GM23338 (cell line): ENCODE results near the gene PTPRE. TPM values are rescaled to one million over a fixed set of nuclear protein-coding genes. Genes with fewer than 3 reads are reported as not detected.

ENCODE experiments used
- ATAC-seq: fragments of 200-7000 bp; cut with Tn5 transposase; 3 replicates; pipeline ENCODE4 v1.9.1; 2020
- DNase-seq: peaks from one replicate; pipeline ENCODE4 v3.0.0-alpha.2; 2015; ENCODE audit warnings: low spot score
- H2AFZ ChIP-seq: fragments of 200-600 bp; sonication (generic); 2 replicates; pipeline ENCODE4 v1.8.0; 2016; ENCODE audit warnings: antibody characterized with exemption, mild to moderate bottlenecking, moderate library complexity
- H3F3A ChIP-seq: fragments of 200-600 bp; sonication (generic); replicated peaks from 2 replicates; pipeline ENCODE4 v1.8.0; 2017; ENCODE audit warnings: antibody characterized with exemption, mixed run types, low read depth
- H3K27ac ChIP-seq: fragments of 200-600 bp; sonication (generic); 2 replicates; pipeline ENCODE4 v1.6.1; 2016; ENCODE audit warnings: low read depth
- H3K27me3 ChIP-seq: fragments of 200-600 bp; sonication (generic); 2 replicates; pipeline ENCODE4 v1.8.0; 2016; ENCODE audit warnings: mild to moderate bottlenecking, mixed run types, moderate library complexity; ENCODE audit not compliant: insufficient read depth
- H3K36me3 ChIP-seq: fragments of 200-600 bp; sonication (generic); 2 replicates; pipeline ENCODE4 v1.8.0; 2016; ENCODE audit warnings: mild to moderate bottlenecking; ENCODE audit not compliant: insufficient read depth
- H3K4me1 ChIP-seq: fragments of 200-600 bp; sonication (generic); 2 replicates; pipeline ENCODE4 v1.8.0; 2016; ENCODE audit warnings: mild to moderate bottlenecking, moderate library complexity; ENCODE audit not compliant: insufficient read depth
- H3K4me2 ChIP-seq: fragments of 200-600 bp; sonication (generic); 2 replicates; pipeline ENCODE4 v1.7.1; 2017; ENCODE audit warnings: mixed run types
- H3K4me3 ChIP-seq: fragments of 200-600 bp; sonication (generic); 2 replicates; pipeline ENCODE4 v1.6.1; 2016; ENCODE audit warnings: mixed run types
- H3K79me2 ChIP-seq: fragments of 200-600 bp; sonication (generic); replicated peaks from 2 replicates; pipeline ENCODE4 v1.8.0; 2017; ENCODE audit warnings: mild to moderate bottlenecking; ENCODE audit not compliant: insufficient read depth
- H3K9me2 ChIP-seq: fragments of 200-600 bp; sonication (generic); 2 replicates; pipeline ENCODE4 v1.8.0; 2017; ENCODE audit not compliant: insufficient read depth
- H4K20me1 ChIP-seq: fragments of 200-600 bp; sonication (generic); replicated peaks from 2 replicates; pipeline ENCODE4 v1.8.0; 2017; ENCODE audit warnings: mild to moderate bottlenecking; ENCODE audit not compliant: insufficient read depth
- H3K27ac Mint-ChIP-seq: 2 replicates; pipeline ENCODE4 v1.8.0; 2020; ENCODE audit warnings: inconsistent platforms, mild to moderate bottlenecking, moderate library complexity, mixed read lengths
- H3K27me3 Mint-ChIP-seq: 3 replicates; pipeline ENCODE4 v1.8.0; 2022; ENCODE audit warnings: low read depth, mild to moderate bottlenecking, moderate library complexity, mixed read lengths, inconsistent platforms; ENCODE audit not compliant: insufficient read depth, poor library complexity
- H3K36me3 Mint-ChIP-seq: 3 replicates; pipeline ENCODE4 v1.8.0; 2021; ENCODE audit warnings: low read depth, mild to moderate bottlenecking, inconsistent platforms, moderate library complexity, mixed read lengths
- H3K4me1 Mint-ChIP-seq: 3 replicates; pipeline ENCODE4 v1.8.0; 2020; ENCODE audit warnings: mild to moderate bottlenecking, inconsistent platforms, mixed read lengths
- H3K4me3 Mint-ChIP-seq: 3 replicates; pipeline ENCODE4 v1.8.0; 2021; ENCODE audit warnings: moderate library complexity, mild to moderate bottlenecking, inconsistent platforms, mixed read lengths
- H3K9me3 Mint-ChIP-seq: 3 replicates; pipeline ENCODE4 v1.8.0; 2020; ENCODE audit warnings: moderate library complexity, mild to moderate bottlenecking, inconsistent platforms, mixed read lengths
- CREB1 ChIP-seq: fragments of 250-450 bp; sonication (Bioruptor Pico); IDR thresholded peaks from 2 replicates; pipeline ENCODE4 v1.5.0; 2020; ENCODE audit warnings: low read depth, mild to moderate bottlenecking, moderate library complexity
- ETS1 ChIP-seq: IDR thresholded peaks from 2 replicates; pipeline ENCODE4 v1.6.1; 2016; ENCODE audit warnings: antibody characterized with exemption
- EZH2 ChIP-seq: fragments of 200-600 bp; sonication (generic); IDR thresholded peaks from one replicate; pipeline ENCODE4 v1.8.0; 2017; ENCODE audit warnings: antibody characterized with exemption, mild to moderate bottlenecking, low read depth; ENCODE audit not compliant: unreplicated experiment
- EZH2phosphoT487 ChIP-seq: fragments of 200-600 bp; sonication (generic); IDR thresholded peaks from one replicate; pipeline ENCODE4 v1.8.1; 2018; ENCODE audit warnings: antibody characterized with exemption; ENCODE audit not compliant: unreplicated experiment
- JUNB ChIP-seq: IDR thresholded peaks from one replicate; pipeline ENCODE4 v1.6.1; 2016; ENCODE audit warnings: antibody characterized with exemption; ENCODE audit not compliant: unreplicated experiment
- NANOG ChIP-seq: IDR thresholded peaks from 2 replicates; pipeline ENCODE4 v1.6.1; 2016; ENCODE audit warnings: antibody characterized with exemption, borderline replicate concordance
- POLR2AphosphoS5 ChIP-seq: IDR thresholded peaks from 2 replicates; pipeline ENCODE4 v1.6.1; 2016; ENCODE audit warnings: antibody characterized with exemption, low read depth
- REST ChIP-seq: IDR thresholded peaks from one replicate; pipeline ENCODE4 v1.6.1; 2018; ENCODE audit warnings: antibody characterized with exemption; ENCODE audit not compliant: unreplicated experiment
- STAT1 ChIP-seq: IDR thresholded peaks from one replicate; pipeline ENCODE4 v1.6.1; 2016; ENCODE audit warnings: antibody characterized with exemption; ENCODE audit not compliant: unreplicated experiment
- ZNF114 ChIP-seq: fragments of 250-450 bp; sonication (Bioruptor Pico); IDR thresholded peaks from 2 replicates; pipeline ENCODE4 v1.5.0; 2020; ENCODE audit warnings: mild to moderate bottlenecking, moderate library complexity
- ZNF331 ChIP-seq: fragments of 250-450 bp; sonication (Bioruptor Pico); IDR thresholded peaks from 2 replicates; pipeline ENCODE4 v1.5.0; 2020; ENCODE audit warnings: low read depth, mild to moderate bottlenecking, moderate library complexity
- ZNF462 ChIP-seq: fragments of 250-450 bp; sonication (Bioruptor Pico); IDR thresholded peaks from 2 replicates; pipeline ENCODE4 v1.5.0; 2020; ENCODE audit warnings: mild to moderate bottlenecking, moderate library complexity
- polyA plus RNA-seq: library from polyadenylated mRNA; unstranded; fragments of >200 nt; fragmentation: Nextera tagmentation; extraction: Ambion mirVana; gene quantifications from 2 replicates; pipeline ENCODE4 v1.2.1, GENCODE V29; 2016
- total RNA-seq: library from RNA; depleted of rRNA; stranded (reverse); fragments of >200 nt; shearing (Covaris generic); gene quantifications from 2 replicates; pipeline ENCODE4 v1.2.3, GENCODE V29; 2014
- TF ChIP-seq, protein P1 (sequence below), 2 experiments: fragments of 200-600 bp in 1 of 2; sonication (generic) in 1 of 2; conservative IDR thresholded peaks; 2 replicates each; pipeline versions ENCODE4 v1.5.1 to v1.6.1; 2016 to 2017; ENCODE audit warnings: antibody characterized with exemption in 2 of 2, low read depth in 2 of 2, mild to moderate bottlenecking in 2 of 2, moderate library complexity in 1 of 2

PTPRE gene
- total and polyA plus RNA-seq, 2 experiments from 2014 or later, result 0.34 to 0.42 TPM

DNA sequence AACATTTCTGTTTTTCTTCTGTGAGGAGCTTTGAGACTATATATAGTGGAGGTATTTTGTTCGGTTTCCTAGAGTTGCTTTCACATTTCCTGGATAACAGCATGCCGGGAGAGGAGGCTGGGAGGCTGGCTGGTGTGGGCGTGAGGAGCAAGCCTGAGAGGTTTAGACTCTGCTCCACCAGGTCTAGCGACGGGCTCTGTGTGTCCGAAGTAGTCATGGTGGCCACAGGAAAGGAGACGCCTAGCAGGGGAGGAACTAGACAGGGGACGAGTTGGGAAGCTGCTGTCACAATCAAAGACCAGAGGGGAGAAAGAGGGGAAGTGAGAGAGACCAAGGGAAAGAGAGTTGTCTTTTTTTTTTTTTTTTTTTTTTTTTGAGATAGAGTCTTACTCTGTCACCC, 19.6 kb downstream of the PTPRE start:
- Mint-ChIP-seq H3K4me3 (no peak overlapping the region), H3K36me3 (no peaks in the 10 kb centered on the region), H3K9me3 (no peaks in the 10 kb centered on the region), H3K27me3 (peaks cover 4% of the 10 kb centered on the region), H3K27ac (peak overlapping the region; percentile 87; the same call in 1 of the 2 replicates), H3K4me1 (peaks cover 5% of the 10 kb centered on the region; the same call in 2 of the 3 replicates)
- DNase-seq (no peak), ATAC-seq (no peak)
- Histone ChIP-seq H3K4me2 (no peak overlapping the region), H3K27me3 (no peaks in the 10 kb centered on the region), H3K27ac (no peak overlapping the region), H3F3A (no peaks in the 10 kb centered on the region), H3K4me1 (no peaks in the 10 kb centered on the region), H2AFZ (no peak overlapping the region), H3K79me2 (no peaks in the 10 kb centered on the region), H3K9me2 (no peaks in the 10 kb centered on the region), H3K36me3 (no peaks in the 10 kb centered on the region), H4K20me1 (no peaks in the 10 kb centered on the region), H3K4me3 (no peak overlapping the region)
- TF ChIP-seq REST (no peak), ZNF462 (CRISPR knock-in tag) (no peak), EZH2 (no peak), JUNB (no peak), NANOG (no peak), ZNF114 (no peak), CREB1 (no peak), ETS1 (no peak), EZH2phosphoT487 (no peak), POLR2AphosphoS5 (no peak), ZNF331 (CRISPR knock-in tag) (no peak), STAT1 (no peak)
- TF ChIP-seq, protein P1, sequence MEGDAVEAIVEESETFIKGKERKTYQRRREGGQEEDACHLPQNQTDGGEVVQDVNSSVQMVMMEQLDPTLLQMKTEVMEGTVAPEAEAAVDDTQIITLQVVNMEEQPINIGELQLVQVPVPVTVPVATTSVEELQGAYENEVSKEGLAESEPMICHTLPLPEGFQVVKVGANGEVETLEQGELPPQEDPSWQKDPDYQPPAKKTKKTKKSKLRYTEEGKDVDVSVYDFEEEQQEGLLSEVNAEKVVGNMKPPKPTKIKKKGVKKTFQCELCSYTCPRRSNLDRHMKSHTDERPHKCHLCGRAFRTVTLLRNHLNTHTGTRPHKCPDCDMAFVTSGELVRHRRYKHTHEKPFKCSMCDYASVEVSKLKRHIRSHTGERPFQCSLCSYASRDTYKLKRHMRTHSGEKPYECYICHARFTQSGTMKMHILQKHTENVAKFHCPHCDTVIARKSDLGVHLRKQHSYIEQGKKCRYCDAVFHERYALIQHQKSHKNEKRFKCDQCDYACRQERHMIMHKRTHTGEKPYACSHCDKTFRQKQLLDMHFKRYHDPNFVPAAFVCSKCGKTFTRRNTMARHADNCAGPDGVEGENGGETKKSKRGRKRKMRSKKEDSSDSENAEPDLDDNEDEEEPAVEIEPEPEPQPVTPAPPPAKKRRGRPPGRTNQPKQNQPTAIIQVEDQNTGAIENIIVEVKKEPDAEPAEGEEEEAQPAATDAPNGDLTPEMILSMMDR (conservative IDR thresholded peaks at IDR 0.05; ENCODE audit: low read depth in 2 of 2), result no peak
